Thoracic aorta (tissue), 2 donors: ENCODE results near the gene HAPSTR1. TPM values are rescaled to one million over a fixed set of nuclear protein-coding genes. Genes with fewer than 3 reads are reported as not detected.

ENCODE experiments used
- ATAC-seq: fragments of 150-250 bp; one replicate; pipeline ENCODE4 v1.8.0; 2017; ENCODE audit warnings: low read depth; ENCODE audit not compliant: insufficient number of reproducible peaks, low FRiP score
- DNase-seq: peaks from one replicate; pipeline ENCODE4 v3.0.0-alpha.2; 2020; ENCODE audit warnings: low spot score
- H3K27ac ChIP-seq, 2 donors: fragments of 200-600 bp; sonication (generic); 1 replicate in 1 of 2; 2 replicates in 1 of 2; pipeline ENCODE4 v1.5.1; 2016; ENCODE audit warnings: mild to moderate bottlenecking in 2 of 2, moderate library complexity in 2 of 2
- H3K27me3 ChIP-seq: fragments of 200-600 bp; sonication (generic); replicated peaks from 2 replicates; pipeline ENCODE4 v1.6.0; 2016; ENCODE audit warnings: mild to moderate bottlenecking; ENCODE audit not compliant: insufficient read depth
- H3K36me3 ChIP-seq: fragments of 200-600 bp; sonication (generic); one replicate; pipeline ENCODE4 v1.5.1; 2016
- H3K4me1 ChIP-seq, 2 donors: fragments of 200-600 bp; sonication (generic); 1 replicate in 1 of 2; 2 replicates in 1 of 2; pipeline versions ENCODE4 v1.5.1 to v1.6.0; 2016; ENCODE audit warnings: low read depth in 2 of 2, mild to moderate bottlenecking in 1 of 2; ENCODE audit not compliant: control insufficient read depth in 1 of 2
- H3K4me3 ChIP-seq: fragments of 200-600 bp; sonication (generic); 2 replicates; pipeline ENCODE4 v1.5.1; 2016; ENCODE audit warnings: mild to moderate bottlenecking
- H3K9me3 ChIP-seq: fragments of 200-600 bp; sonication (generic); 2 replicates; pipeline ENCODE4 v1.5.1; 2016
- CTCF ChIP-seq: fragments of 200-600 bp; sonication (generic); IDR thresholded peaks from one replicate; pipeline ENCODE4 v1.5.1; 2019; ENCODE audit warnings: antibody characterized with exemption
- total RNA-seq, 2 donors: library from RNA; depleted of rRNA; stranded (reverse); fragments of >200 nt; gene quantifications; one replicate each; pipeline versions ENCODE4 v1.1.0 to v1.2.3, GENCODE V29; 2016

Gene HAPSTR1
- total RNA-seq, 2 donors from 2014 or later: 60.4 to 90.8 TPM

DNA sequence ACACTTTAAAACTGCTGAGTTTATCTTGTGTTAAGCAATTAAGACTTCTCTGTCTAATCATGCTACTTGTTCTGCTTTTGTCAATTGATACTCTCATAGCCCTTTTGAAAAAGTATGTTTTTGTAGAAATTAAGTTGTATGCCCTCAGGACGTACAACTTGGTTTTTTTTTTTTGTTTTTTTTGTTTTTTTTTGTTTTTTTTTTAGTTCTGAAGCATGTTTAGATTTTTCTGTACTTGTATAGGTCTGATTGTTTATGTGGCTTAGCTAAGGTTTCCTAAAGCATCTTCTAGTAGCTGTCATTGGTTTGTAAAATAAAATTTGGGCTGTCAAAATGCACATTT, 21.4 kb downstream of the HAPSTR1 start:
- Histone ChIP-seq H3K4me1 (peaks cover 66 to 86% of the 10 kb centered on the region in 2 donors), H3K9me3 (no peaks in the 10 kb centered on the region), H3K4me3 (no peak overlapping the region), H3K36me3 (no peaks in the 10 kb centered on the region), H3K27me3 (no peaks in the 10 kb centered on the region), H3K27ac (no peak overlapping the region)
- no peak for TF ChIP-seq CTCF
- no peak for ATAC-seq
- no peak for DNase-seq

- Histone ChIP-seq H3K27ac (no peak overlapping the region), H3K27me3 (no peaks in the 10 kb centered on the region), H3K4me1 (peaks cover 62 to 86% of the 10 kb centered on the region in 2 donors), H3K4me3 (no peak overlapping the region), H3K9me3 (no peaks in the 10 kb centered on the region), H3K36me3 (no peaks in the 10 kb centered on the region)
- no peak for ATAC-seq
- no peak for DNase-seq
- no peak for TF ChIP-seq CTCF
Observed at GRCh38 chr16:9113707-9114106, 22.3 kb downstream of the HAPSTR1 start.

- Histone ChIP-seq H3K36me3 (no peaks in the 10 kb centered on the region), H3K27ac (no peak overlapping the region), H3K9me3 (no peaks in the 10 kb centered on the region), H3K4me1 (peaks cover 58 to 86% of the 10 kb centered on the region in 2 donors), H3K27me3 (no peaks in the 10 kb centered on the region), H3K4me3 (no peak overlapping the region)
- ATAC-seq (no peak), DNase-seq (no peak)
- TF ChIP-seq CTCF: no peak
Observed at GRCh38 chr16:9114112-9114511, 22.7 kb downstream of the HAPSTR1 start.

DNA sequence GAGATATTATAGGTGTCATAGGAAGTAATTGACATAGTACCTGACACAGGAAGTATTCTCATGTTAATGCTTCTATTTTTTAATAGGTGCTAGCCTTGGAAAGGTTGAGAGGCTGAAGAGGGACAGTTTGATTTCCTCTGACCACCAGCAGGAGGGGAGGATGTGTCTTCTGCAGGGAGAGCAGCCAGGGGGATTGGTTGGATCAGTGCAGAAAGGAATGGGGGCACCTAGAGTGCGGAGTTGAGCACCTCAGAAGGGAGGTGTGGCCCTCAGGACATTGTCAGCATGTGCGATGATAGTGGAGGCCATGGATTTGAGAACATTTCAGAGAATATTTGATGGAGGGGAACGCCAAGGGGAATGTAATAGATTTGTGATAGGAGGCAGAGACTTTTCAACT, 23.4 kb downstream of the HAPSTR1 start:
- no peak for TF ChIP-seq CTCF
- Histone ChIP-seq H3K9me3 (no peaks in the 10 kb centered on the region), H3K27me3 (no peaks in the 10 kb centered on the region), H3K27ac (no peak overlapping the region), H3K4me1 (peaks cover 58 to 86% of the 10 kb centered on the region in 2 donors), H3K4me3 (no peak overlapping the region), H3K36me3 (no peaks in the 10 kb centered on the region)
- no peak for ATAC-seq
- DNase-seq: no peak

- H3K27me3 ChIP-seq: no peaks in the 10 kb centered on the region
- H3K27ac ChIP-seq: no peak overlapping the region
- no peaks in the 10 kb centered on the region for H3K36me3 ChIP-seq
- peaks cover 58 to 86% of the 10 kb centered on the region in 2 donors for H3K4me1 ChIP-seq
- DNase-seq (no peak), ATAC-seq (no peak)
- no peak for TF ChIP-seq CTCF
- H3K9me3 ChIP-seq: no peaks in the 10 kb centered on the region
- no peak overlapping the region for H3K4me3 ChIP-seq
Observed at GRCh38 chr16:9115277-9115676, 23.8 kb downstream of the HAPSTR1 start.
